Naive thymus-derived CD4-positive, alpha-beta T cell (primary cell): Measurements from ENCODE around the gene GAS2. TPM values are rescaled to one million over a fixed set of nuclear protein-coding genes. Genes with fewer than 3 reads are reported as not detected.

Experiments
- ATAC-seq: fragments of 150-1000 bp; cut with Tn5 transposase; 2 replicates; pipeline ENCODE4 v1.10.0; 2021; ENCODE audit warnings: mild to moderate bottlenecking, moderate library complexity
- CTCF ChIA-PET: fragments of 350-600 bp; sonication (Branson Sonifier 250); formaldehyde crosslinking; loops from one replicate; lab custom pipeline; 2021; ENCODE audit warnings: antibody characterized with exemption; lab: Charles Lee
- POLR2A ChIA-PET: fragments of 350-600 bp; sonication (Branson Sonifier 250); formaldehyde crosslinking; loops from one replicate; lab custom pipeline; 2021; ENCODE audit warnings: antibody characterized with exemption, inconsistent platforms; lab: Charles Lee
- DNase-seq, 9 donors: peaks; one replicate each; pipeline versions ENCODE4 v3.0.0 to v3.0.0-alpha.2; 2020 to 2022; ENCODE audit warnings: mixed read lengths in 1 of 9
- H3K27ac ChIP-seq: one replicate; pipeline ENCODE4 v1.7.0; 2013; ENCODE audit warnings: mild to moderate bottlenecking, low read depth, low read length, moderate library complexity
- H3K27me3 ChIP-seq, 2 donors: one replicate each; pipeline ENCODE4 v1.7.0; 2013; ENCODE audit warnings: low read length in 2 of 2, mild to moderate bottlenecking in 2 of 2, moderate library complexity in 2 of 2; ENCODE audit not compliant: control insufficient read depth in 2 of 2, insufficient read depth in 2 of 2
- H3K36me3 ChIP-seq, 3 experiments: 1 replicate in 2 of 3; 2 replicates in 1 of 3; pipeline ENCODE4 v1.7.0; 2013; ENCODE audit warnings: low read length in 3 of 3, mild to moderate bottlenecking in 3 of 3, moderate library complexity in 1 of 3; ENCODE audit not compliant: insufficient read depth in 3 of 3, control insufficient read depth in 2 of 3
- H3K4me1 ChIP-seq, 2 donors: one replicate each; pipeline ENCODE4 v1.7.0; 2013; ENCODE audit warnings: low read length in 2 of 2, mild to moderate bottlenecking in 2 of 2, moderate library complexity in 1 of 2; ENCODE audit not compliant: control insufficient read depth in 2 of 2, insufficient read depth in 2 of 2
- H3K4me3 ChIP-seq: 2 replicates; pipeline ENCODE4 v1.7.0; 2013; ENCODE audit warnings: mild to moderate bottlenecking, low read length
- H3K9me3 ChIP-seq, 3 experiments: 1 replicate in 2 of 3; 2 replicates in 1 of 3; pipeline ENCODE4 v1.7.0; 2013; ENCODE audit warnings: low read length in 3 of 3; ENCODE audit not compliant: control insufficient read depth in 2 of 3
- H3K27ac Mint-ChIP-seq, 9 donors: one replicate each; pipeline ENCODE4 v1.8.0; 2020 to 2022; ENCODE audit warnings: mixed read lengths in 9 of 9, mild to moderate bottlenecking in 8 of 9, moderate library complexity in 5 of 9, inconsistent platforms in 2 of 9
- H3K27me3 Mint-ChIP-seq, 5 donors: one replicate each; pipeline ENCODE4 v1.8.0; 2021 to 2022; ENCODE audit warnings: mixed read lengths in 5 of 5, mild to moderate bottlenecking in 1 of 5
- H3K36me3 Mint-ChIP-seq, 5 donors: one replicate each; pipeline ENCODE4 v1.8.0; 2020 to 2022; ENCODE audit warnings: mixed read lengths in 5 of 5, mild to moderate bottlenecking in 3 of 5, inconsistent platforms in 1 of 5
- H3K4me1 Mint-ChIP-seq, 7 donors: one replicate each; pipeline ENCODE4 v1.8.0; 2020 to 2022; ENCODE audit warnings: mixed read lengths in 7 of 7, mild to moderate bottlenecking in 3 of 7, inconsistent platforms in 1 of 7
- H3K4me3 Mint-ChIP-seq, 10 donors: one replicate each; pipeline ENCODE4 v1.8.0; 2020 to 2022; ENCODE audit warnings: mild to moderate bottlenecking in 10 of 10, mixed read lengths in 10 of 10, moderate library complexity in 6 of 10, inconsistent platforms in 2 of 10
- H3K9me3 Mint-ChIP-seq, 11 donors: one replicate each; pipeline ENCODE4 v1.8.0; 2020 to 2022; ENCODE audit warnings: mixed read lengths in 11 of 11, mild to moderate bottlenecking in 4 of 11, inconsistent platforms in 1 of 11, moderate library complexity in 1 of 11
- intact Hi-C, 2 donors: fragments of 100-400 bp; cut with micrococcal nuclease; formaldehyde crosslinking; loops; one replicate each; pipeline ENCODE4 v1.15.1; 2023
- polyA plus RNA-seq, 2 donors: library from polyadenylated mRNA; unstranded; fragments of 300-500 nt; fragmentation: Illumina TruSeq; gene quantifications; one replicate each; pipeline ENCODE4 v1.2.3, GENCODE V29; 2021
- total RNA-seq, 6 experiments: library from RNA in 5 of 6; stranded (reverse) in 5 of 6; gene quantifications; 1 replicate in 5 of 6; 2 replicates in 1 of 6; pipeline ENCODE4 v1.2.3 and lab custom pipeline; 2021 to 2026

GAS2 gene
- total and polyA plus RNA-seq, 7 experiments from 2014 or later, result 2.2 to 5.6 (median 4.2) TPM

DNA sequence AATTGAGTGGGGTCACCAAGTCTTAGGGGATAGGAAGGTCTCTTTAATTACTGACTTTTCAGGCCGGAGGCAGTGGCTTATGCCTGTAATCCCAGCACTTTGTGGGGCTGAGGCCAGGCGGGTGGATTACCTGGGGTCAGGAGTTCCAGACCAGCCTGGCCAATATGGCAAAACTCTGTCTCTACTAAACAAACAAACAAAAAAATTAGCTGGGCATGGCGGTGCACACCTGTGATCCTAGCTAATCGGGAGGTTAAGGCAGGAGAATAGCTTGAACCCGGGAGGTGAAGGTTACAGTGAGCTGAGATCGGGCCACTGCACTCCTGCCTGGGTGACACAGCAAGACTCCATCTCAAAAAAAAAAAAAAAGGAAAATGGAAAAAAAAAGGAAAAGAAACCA lies 39.0 kb upstream of the GAS2 start:
- intact Hi-C loops, result loop anchor here in 1 of 2 donors (5.0 to 10.0 kb wide), 3 partner anchors 75 to 293 kb away; partner anchors contain the start of gene SLC17A6

DNA sequence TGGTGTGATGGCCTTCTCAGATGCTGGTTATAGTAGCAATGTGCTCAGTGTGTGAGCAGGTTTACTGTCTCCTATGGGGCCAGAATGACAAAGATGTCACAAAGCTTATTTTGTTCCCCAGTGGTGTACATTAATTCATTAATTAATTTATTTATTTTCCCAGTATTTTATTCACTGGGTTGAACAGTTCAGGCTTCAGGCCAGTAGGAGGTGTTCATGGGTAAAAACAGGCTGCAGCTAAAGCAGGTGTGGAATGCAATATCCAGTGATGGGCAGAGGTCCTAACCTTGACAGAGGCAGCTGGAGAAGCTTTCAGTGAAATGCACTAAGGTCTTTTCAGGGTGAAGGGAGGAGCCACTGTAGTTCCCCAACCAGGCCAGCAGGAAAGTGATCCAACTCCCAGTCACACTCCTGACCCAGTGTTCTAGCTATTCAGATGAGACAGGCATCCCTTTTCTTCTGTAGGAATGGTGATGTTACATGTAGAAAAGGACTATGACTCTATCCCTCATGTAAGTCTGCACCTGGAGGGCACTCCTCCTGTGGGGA lies 33.0 kb upstream of the GAS2 start:
- Mint-ChIP-seq H3K36me3 (peaks cover 0 to 14% (median 5%) of the 10 kb centered on the region in 5 donors), H3K27me3 (peaks cover 0 to 9% (median 0%) of the 10 kb centered on the region in 5 donors), H3K9me3 (peaks cover 0 to 7% (median 0%) of the 10 kb centered on the region in 11 donors), H3K27ac (no peak overlapping the region), H3K4me1 (peaks cover 0 to 18% (median 5%) of the 10 kb centered on the region in 7 donors), H3K4me3 (no peak overlapping the region)
- ChIA-PET CTCF (interaction anchor here (1.0 kb wide), 1 partner anchor 57 kb away, joined by 3 read pairs; no protein-coding TSS in a partner anchor), POLR2A (no interaction called here)
- H3K4me3 ChIP-seq, result no peak overlapping the region
- intact Hi-C loops, result no loop called here
- H3K36me3 ChIP-seq, result no peaks in the 10 kb centered on the region
- H3K4me1 ChIP-seq, result no peaks in the 10 kb centered on the region
- no peaks in the 10 kb centered on the region for H3K9me3 ChIP-seq
- no peak for DNase-seq
- H3K27me3 ChIP-seq, result no peaks in the 10 kb centered on the region
- H3K27ac ChIP-seq, result no peak overlapping the region
- ATAC-seq, result no peak

More for the DNA sequence above, 39.0 kb upstream of the GAS2 start:
- Histone ChIP-seq H3K27me3 (no peaks in the 10 kb centered on the region), H3K9me3 (no peaks in the 10 kb centered on the region), H3K4me3 (no peak overlapping the region), H3K27ac (no peak overlapping the region), H3K4me1 (peaks cover 15 to 27% of the 10 kb centered on the region in 2 donors), H3K36me3 (peaks cover 0 to 6% (median 0%) of the 10 kb centered on the region in 3 experiments)
- Mint-ChIP-seq H3K9me3 (no peaks in the 10 kb centered on the region), H3K27me3 (peaks cover 0 to 9% (median 0%) of the 10 kb centered on the region in 5 donors), H3K36me3 (peaks cover 0 to 15% (median 6%) of the 10 kb centered on the region in 5 donors), H3K4me3 (peak overlapping the region in 1 of 10 donors; percentile 2), H3K4me1 (peaks cover 14 to 42% (median 32%) of the 10 kb centered on the region in 7 donors), H3K27ac (peak overlapping the region in 4 of 9 donors; percentile 13 to 47 (median 16))
- ChIA-PET POLR2A (no interaction called here), CTCF (interaction anchor here (1.1 kb wide), 1 partner anchor 80 kb away, joined by 3 read pairs; no protein-coding TSS in a partner anchor)
- no peak for ATAC-seq
- no peak for DNase-seq

DNA sequence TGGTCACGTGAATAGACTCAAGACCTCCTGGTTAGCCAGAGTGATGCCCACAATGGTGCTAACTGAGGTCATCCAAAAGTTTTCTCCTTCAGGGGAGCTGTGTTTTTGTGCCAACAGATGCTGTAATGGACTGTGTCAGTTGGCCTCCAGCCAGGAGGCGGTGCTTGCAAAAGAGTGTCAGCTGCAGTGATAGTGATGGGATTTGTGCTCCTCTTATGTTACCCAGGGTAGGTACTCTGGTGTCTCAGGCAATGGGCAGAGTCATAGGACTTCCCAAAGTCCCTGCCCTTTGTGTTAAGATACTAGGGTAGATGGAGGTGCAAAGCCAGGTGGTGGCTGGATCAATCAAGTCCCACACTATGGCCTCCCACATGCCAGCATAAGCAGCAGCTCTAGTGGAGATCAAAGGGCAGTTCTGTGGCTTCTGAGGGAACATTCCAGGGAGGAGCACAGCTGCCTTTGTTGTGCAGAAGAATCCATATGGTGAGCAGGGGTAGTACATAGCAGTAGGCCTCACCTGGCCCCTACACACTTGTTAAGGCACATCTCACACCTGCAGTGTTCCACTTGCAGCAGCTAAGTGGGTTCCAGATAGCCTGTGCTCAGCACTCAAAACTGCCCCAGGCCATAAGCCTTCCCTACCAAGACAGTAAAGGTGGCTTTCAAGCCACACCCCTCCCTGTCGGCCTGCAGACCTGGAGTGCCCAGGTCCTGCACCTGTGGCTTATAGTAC lies 31.3 kb upstream of the GAS2 start:
- CTCF ChIA-PET, result no interaction called here

DNA sequence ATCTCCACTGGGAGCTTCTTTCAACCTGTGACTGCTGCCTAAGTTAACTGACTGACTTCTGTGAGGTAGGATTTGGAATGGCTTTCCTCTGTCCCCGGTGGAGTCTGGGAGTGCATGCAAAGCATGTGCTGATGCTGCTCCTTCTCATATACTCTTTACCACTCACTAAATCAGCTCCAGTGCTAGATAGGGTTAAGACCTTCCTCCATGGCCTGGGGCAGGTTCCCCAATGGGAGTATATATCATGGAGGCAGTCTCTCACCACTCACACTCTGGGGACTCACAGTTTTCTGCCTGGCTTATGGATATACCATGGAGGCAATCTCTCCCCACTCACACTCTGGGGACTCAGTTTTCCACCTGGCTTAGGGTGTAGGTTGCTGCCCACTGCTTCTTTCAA lies 30.7 kb upstream of the GAS2 start:
- Histone ChIP-seq H3K27me3 (no peaks in the 10 kb centered on the region), H3K27ac (no peak overlapping the region), H3K4me1 (no peaks in the 10 kb centered on the region), H3K9me3 (no peaks in the 10 kb centered on the region), H3K4me3 (no peak overlapping the region), H3K36me3 (no peaks in the 10 kb centered on the region)
- H3K4me3 Mint-ChIP-seq, result no peak overlapping the region
- DNase-seq, result no peak
- intact Hi-C loops, result no loop called here
- peak overlapping the region in 1 of 9 donors; percentile 11 for H3K27ac Mint-ChIP-seq
- H3K4me1 Mint-ChIP-seq, result peaks cover 0 to 16% (median 5%) of the 10 kb centered on the region in 7 donors
- ChIA-PET CTCF (no interaction called here), POLR2A (interaction anchor here (1.3 kb wide), 1 partner anchor 10 kb away, joined by 7 read pairs; the partner anchor contains the start of gene FANCF)
- H3K36me3 Mint-ChIP-seq, result peaks cover 0 to 9% (median 5%) of the 10 kb centered on the region in 5 donors
- peaks cover 0 to 7% (median 0%) of the 10 kb centered on the region in 11 donors for H3K9me3 Mint-ChIP-seq
- no peak for ATAC-seq
- H3K27me3 Mint-ChIP-seq, result peaks cover 0 to 9% (median 0%) of the 10 kb centered on the region in 5 donors

More for the DNA sequence above, 31.3 kb upstream of the GAS2 start:
- peaks cover 0 to 9% (median 0%) of the 10 kb centered on the region in 5 donors for H3K27me3 Mint-ChIP-seq
- peaks cover 0 to 7% (median 0%) of the 10 kb centered on the region in 11 donors for H3K9me3 Mint-ChIP-seq
- H3K4me1 Mint-ChIP-seq, result peaks cover 0 to 18% (median 5%) of the 10 kb centered on the region in 7 donors
- no peak overlapping the region for H3K27ac Mint-ChIP-seq
- Histone ChIP-seq H3K27me3 (no peaks in the 10 kb centered on the region), H3K27ac (no peak overlapping the region), H3K4me1 (no peaks in the 10 kb centered on the region), H3K4me3 (no peak overlapping the region), H3K9me3 (no peaks in the 10 kb centered on the region), H3K36me3 (no peaks in the 10 kb centered on the region)
- no peak for ATAC-seq
- DNase-seq, result no peak
- no peak overlapping the region for H3K4me3 Mint-ChIP-seq
- POLR2A ChIA-PET, result interaction anchor here (1.3 kb wide), 1 partner anchor 10 kb away, joined by 7 read pairs; the partner anchor contains the start of gene FANCF
- intact Hi-C loops, result no loop called here
- H3K36me3 Mint-ChIP-seq, result peaks cover 0 to 13% (median 5%) of the 10 kb centered on the region in 5 donors

DNA sequence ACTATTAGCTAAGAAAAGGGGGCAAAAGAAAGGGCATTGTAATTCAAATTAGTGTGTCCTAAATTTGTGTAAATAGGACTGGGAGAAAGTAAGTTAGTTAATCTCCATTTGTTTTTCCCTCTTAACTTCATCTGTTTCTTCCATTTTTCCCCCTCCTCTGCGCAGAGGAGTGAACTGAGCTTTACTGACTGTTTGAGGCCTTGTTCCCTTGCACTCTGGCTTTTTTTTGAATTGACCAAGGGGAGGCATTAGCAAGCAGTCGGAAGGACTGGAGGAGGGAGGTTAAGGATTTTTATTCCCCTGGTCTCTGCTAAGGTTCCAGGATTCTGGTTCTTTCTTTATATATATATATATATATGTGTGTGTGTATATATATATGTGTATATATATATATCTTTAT lies 25.5 kb upstream of the GAS2 start:
- H3K4me1 Mint-ChIP-seq, result peaks cover 0 to 8% (median 4%) of the 10 kb centered on the region in 7 donors
- no peak for DNase-seq

DNA sequence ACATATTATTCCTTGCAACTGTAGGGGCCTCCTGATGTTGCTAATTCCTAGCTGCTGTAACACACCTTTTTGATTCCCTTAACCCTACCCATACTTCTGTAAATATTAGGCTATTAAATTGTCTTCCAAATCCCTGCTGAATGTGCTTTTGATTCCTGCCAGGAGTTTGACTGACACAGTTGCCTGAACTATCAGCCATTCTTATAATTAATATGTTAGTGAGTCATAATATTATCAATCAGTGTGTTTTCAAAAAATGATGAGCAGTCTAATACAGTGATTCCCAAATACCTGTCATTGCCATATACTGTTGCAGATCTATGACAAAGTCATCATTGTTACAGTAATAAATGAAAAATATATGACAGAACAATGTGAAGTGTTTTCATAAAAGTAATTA lies 24.9 kb upstream of the GAS2 start:
- Histone ChIP-seq H3K27me3 (no peaks in the 10 kb centered on the region), H3K36me3 (no peaks in the 10 kb centered on the region), H3K4me1 (no peaks in the 10 kb centered on the region), H3K4me3 (no peak overlapping the region), H3K27ac (no peak overlapping the region), H3K9me3 (no peaks in the 10 kb centered on the region)
- intact Hi-C loops, result no loop called here
- CTCF ChIA-PET, result no interaction called here
- Mint-ChIP-seq H3K4me1 (peaks cover 0 to 8% (median 4%) of the 10 kb centered on the region in 7 donors), H3K4me3 (no peak overlapping the region), H3K27me3 (peaks cover 0 to 4% (median 0%) of the 10 kb centered on the region in 5 donors), H3K27ac (no peak overlapping the region), H3K36me3 (peaks cover 0 to 4% (median 0%) of the 10 kb centered on the region in 5 donors), H3K9me3 (peaks cover 0 to 5% (median 0%) of the 10 kb centered on the region in 11 donors)
- POLR2A ChIA-PET, result no interaction called here
- ATAC-seq, result no peak
- DNase-seq, result no peak

More for the DNA sequence above, 25.5 kb upstream of the GAS2 start:
- Mint-ChIP-seq H3K36me3 (peaks cover 0 to 4% (median 0%) of the 10 kb centered on the region in 5 donors), H3K4me3 (no peak overlapping the region), H3K27ac (no peak overlapping the region), H3K9me3 (peaks cover 0 to 7% (median 0%) of the 10 kb centered on the region in 11 donors), H3K27me3 (peaks cover 0 to 4% (median 0%) of the 10 kb centered on the region in 5 donors)
- ATAC-seq, result no peak
- CTCF ChIA-PET, result no interaction called here
- Histone ChIP-seq H3K4me1 (no peaks in the 10 kb centered on the region), H3K27me3 (no peaks in the 10 kb centered on the region), H3K27ac (no peak overlapping the region), H3K36me3 (no peaks in the 10 kb centered on the region), H3K4me3 (no peak overlapping the region), H3K9me3 (no peaks in the 10 kb centered on the region)
- POLR2A ChIA-PET, result no interaction called here
- intact Hi-C loops, result no loop called here
